B cell (primary cell): ENCODE data around the gene FER. TPM values are rescaled to one million over a fixed set of nuclear protein-coding genes. Genes with fewer than 3 reads are reported as not detected.

Source experiments
- ATAC-seq: fragments of 200-7000 bp; cut with Tn5 transposase; one replicate; pipeline ENCODE4 v1.10.0; 2021; ENCODE audit warnings: low read depth, mild to moderate bottlenecking, moderate number of reproducible peaks, moderate library complexity
- CTCF ChIA-PET: fragments of 350-600 bp; sonication (Branson Sonifier 250); formaldehyde crosslinking; loops from one replicate; lab custom pipeline; 2021; ENCODE audit warnings: antibody characterized with exemption, inconsistent platforms; lab: Charles Lee
- POLR2A ChIA-PET: fragments of 350-600 bp; sonication (Branson Sonifier 250); formaldehyde crosslinking; loops from one replicate; lab custom pipeline; 2021; ENCODE audit warnings: antibody characterized with exemption; lab: Charles Lee
- DNase-seq: peaks from one replicate; pipeline ENCODE4 v3.0.0; 2013
- H2AFZ ChIP-seq: 2 replicates; pipeline ENCODE4 v1.6.1; 2012; ENCODE audit warnings: mild to moderate bottlenecking, low read depth, low read length; ENCODE audit not compliant: insufficient read depth, poor library complexity, severe bottlenecking
- H3K27ac ChIP-seq, 2 donors: 1 replicate in 1 of 2; 2 replicates in 1 of 2; pipeline ENCODE4 v1.5.1; 2012 to 2013; ENCODE audit warnings: low read length in 2 of 2, mild to moderate bottlenecking in 2 of 2, moderate library complexity in 1 of 2
- H3K27me3 ChIP-seq, 4 experiments: fragments of 200-600 bp in 1 of 4; sonication (generic) in 1 of 4; replicated peaks in 1 of 4; 1 replicate in 2 of 4; 2 replicates in 2 of 4; pipeline versions ENCODE4 v1.6.1 to v1.7.0; 2013 to 2016; ENCODE audit warnings: low read length in 3 of 4, mild to moderate bottlenecking in 2 of 4, mixed read lengths in 1 of 4, moderate library complexity in 1 of 4; ENCODE audit not compliant: insufficient read depth in 4 of 4, control insufficient read depth in 3 of 4; ENCODE audit errors: control extremely low read depth in 1 of 4
- H3K36me3 ChIP-seq, 2 experiments: replicated peaks in 1 of 2; 1 replicate in 1 of 2; 2 replicates in 1 of 2; pipeline versions ENCODE4 v1.6.1 to v1.7.1; 2013; ENCODE audit warnings: low read length in 1 of 2; ENCODE audit not compliant: insufficient read depth in 2 of 2, control insufficient read depth in 1 of 2; ENCODE audit errors: control extremely low read depth in 1 of 2, extremely low read depth in 1 of 2
- H3K4me1 ChIP-seq, 2 donors: fragments of 200-600 bp in 1 of 2; sonication (generic) in 1 of 2; 1 replicate in 1 of 2; 2 replicates in 1 of 2; pipeline versions ENCODE4 v1.5.1 to v1.6.1; 2013 to 2017; ENCODE audit warnings: low read length in 2 of 2; ENCODE audit not compliant: control insufficient read depth in 2 of 2, insufficient read depth in 2 of 2
- H3K4me2 ChIP-seq: replicated peaks from 2 replicates; pipeline ENCODE3; 2012; ENCODE audit warnings: mild to moderate bottlenecking, low read depth, low read length; ENCODE audit not compliant: poor library complexity, severe bottlenecking
- H3K4me3 ChIP-seq, 5 experiments: fragments of 200-600 bp in 1 of 5; sonication (generic) in 1 of 5; 1 replicate in 3 of 5; 2 replicates in 2 of 5; pipeline versions ENCODE4 v1.5.1 to v1.7.0; 2011 to 2016; ENCODE audit warnings: low read length in 4 of 5, mild to moderate bottlenecking in 4 of 5, low read depth in 2 of 5, control low read depth in 1 of 5, moderate library complexity in 1 of 5; ENCODE audit not compliant: insufficient read depth in 1 of 5; ENCODE audit errors: control extremely low read depth in 1 of 5, extremely low read depth in 1 of 5
- H3K79me2 ChIP-seq: fragments of 200-600 bp; sonication (generic); one replicate; pipeline ENCODE4 v1.6.0; 2016; ENCODE audit warnings: low read length; ENCODE audit not compliant: control insufficient read depth, insufficient read depth
- H3K9ac ChIP-seq: fragments of 200-600 bp; sonication (generic); 2 replicates; pipeline ENCODE4 v1.6.1; 2017; ENCODE audit warnings: mild to moderate bottlenecking, low read length, moderate library complexity
- H3K9me3 ChIP-seq, 3 donors: one replicate each; pipeline versions ENCODE4 v1.6.1 to v1.7.1; 2013; ENCODE audit warnings: low read length in 2 of 3; ENCODE audit not compliant: control insufficient read depth in 2 of 3, insufficient read depth in 1 of 3; ENCODE audit errors: control extremely low read depth in 1 of 3
- H4K20me1 ChIP-seq: 2 replicates; pipeline ENCODE4 v1.6.0; 2012; ENCODE audit warnings: mild to moderate bottlenecking, low read length; ENCODE audit not compliant: insufficient read depth, control insufficient read depth, poor library complexity, severe bottlenecking
- H3K27ac Mint-ChIP-seq: one replicate; pipeline ENCODE4 v1.8.0; 2021; ENCODE audit warnings: mixed read lengths
- H3K27me3 Mint-ChIP-seq: one replicate; pipeline ENCODE4 v1.8.0; 2021; ENCODE audit warnings: mixed read lengths
- H3K4me1 Mint-ChIP-seq: one replicate; pipeline ENCODE4 v1.8.0; 2021; ENCODE audit warnings: mixed read lengths
- H3K4me3 Mint-ChIP-seq: one replicate; pipeline ENCODE4 v1.8.0; 2021; ENCODE audit warnings: mixed read lengths
- H3K9me3 Mint-ChIP-seq: one replicate; pipeline ENCODE4 v1.8.0; 2022; ENCODE audit warnings: mixed read lengths; ENCODE audit not compliant: insufficient read depth
- CTCF ChIP-seq: fragments of 200-600 bp; IDR thresholded peaks from one replicate; pipeline ENCODE4 v1.8.0; 2022; ENCODE audit warnings: antibody characterized with exemption, mild to moderate bottlenecking
- EZH2 ChIP-seq: IDR thresholded peaks from 2 replicates; pipeline ENCODE4 v1.6.1; 2012; ENCODE audit warnings: borderline replicate concordance, low read depth, mild to moderate bottlenecking, moderate library complexity, low read length; ENCODE audit not compliant: insufficient read depth, poor library complexity, severe bottlenecking
- WGBS: methylation state at CpG from one replicate; pipeline ENCODE4 v1.1.5; 2013; ENCODE audit warnings: missing lambda C conversion rate; ENCODE audit not compliant: insufficient coverage; 5-methylcytosine and 5-hydroxymethylcytosine counted together
- intact Hi-C: fragments of 100-400 bp; cut with micrococcal nuclease; formaldehyde crosslinking; loops from one replicate; pipeline ENCODE4 v1.10.0; 2022
- polyA plus RNA-seq: library from polyadenylated mRNA; depleted of rRNA; stranded (reverse); fragments of >200 nt; gene quantifications from 2 replicates; pipeline ENCODE4 v1.2.3, GENCODE V29; 2012
- total RNA-seq, 2 donors: library from RNA; stranded (reverse); fragments of 120-200 nt in 1 of 2; gene quantifications; 1 replicate in 1 of 2; 2 replicates in 1 of 2; pipeline versions ENCODE4 v1.2.3 to v1.2.4, GENCODE V29; 2013 to 2022

The FER gene
- total and polyA plus RNA-seq, 2 donors (not counting 1 experiment from before 2014, with no cell fraction given): 1.3 to 41.3 TPM

GRCh38 chr5:109060378-109061025 lies 312.8 kb downstream of the FER start:
- Histone ChIP-seq H3K4me2 (no peak overlapping the region), H4K20me1 (no peaks in the 10 kb centered on the region), H3K9ac (no peak overlapping the region), H3K36me3 (no peaks in the 10 kb centered on the region), H3K4me3 (no peak overlapping the region), H2AFZ (no peak overlapping the region), H3K27me3 (no peaks in the 10 kb centered on the region), H3K9me3 (no peaks in the 10 kb centered on the region), H3K27ac (no peak overlapping the region), H3K4me1 (no peaks in the 10 kb centered on the region), H3K79me2 (no peaks in the 10 kb centered on the region)
- TF ChIP-seq EZH2 (no peak), CTCF (no peak)
- H3K9me3 Mint-ChIP-seq: no peaks in the 10 kb centered on the region
- intact Hi-C loops: no loop called here
- ATAC-seq (no peak), DNase-seq (no peak)
- no peak overlapping the region for H3K4me3 Mint-ChIP-seq
- H3K4me1 Mint-ChIP-seq: no peaks in the 10 kb centered on the region
- POLR2A ChIA-PET: no interaction called here
- CTCF ChIA-PET: no interaction called here
- 100% methylated on average over 3 of the region's 7 CpGs for WGBS
- H3K27ac Mint-ChIP-seq: no peak overlapping the region
- H3K27me3 Mint-ChIP-seq: no peaks in the 10 kb centered on the region

GRCh38 chr5:109062664-109063063 lies 315.0 kb downstream of the FER start:
- H3K27me3 ChIP-seq: no peaks in the 10 kb centered on the region
- no peak overlapping the region for H3K27ac ChIP-seq
- no peak overlapping the region for H3K4me2 ChIP-seq
- TF ChIP-seq CTCF: no peak
- no peak for TF ChIP-seq EZH2
- no peak overlapping the region for H3K9ac ChIP-seq
- no peaks in the 10 kb centered on the region for H3K9me3 ChIP-seq
- Mint-ChIP-seq H3K9me3 (no peaks in the 10 kb centered on the region), H3K4me3 (no peak overlapping the region), H3K27me3 (no peaks in the 10 kb centered on the region), H3K4me1 (no peaks in the 10 kb centered on the region), H3K27ac (no peak overlapping the region)
- ChIA-PET POLR2A (no interaction called here), CTCF (no interaction called here)
- no peak for ATAC-seq
- no peaks in the 10 kb centered on the region for H4K20me1 ChIP-seq
- WGBS: no CpG with 5 or more reads among the region's 1 CpG
- H3K4me3 ChIP-seq: no peak overlapping the region
- H3K36me3 ChIP-seq: no peaks in the 10 kb centered on the region
- no peak overlapping the region for H2AFZ ChIP-seq
- intact Hi-C loops: no loop called here
- H3K79me2 ChIP-seq: no peaks in the 10 kb centered on the region
- no peaks in the 10 kb centered on the region for H3K4me1 ChIP-seq
- no peak for DNase-seq
